ENCODE data around the gene MTA1. TPM values are rescaled to one million over a fixed set of nuclear protein-coding genes. Genes with fewer than 3 reads are reported as not detected.

The MTA1 gene
- total and polyA plus RNA-seq, 4 donors: 16.9 to 111 (median 78.4) TPM

DNA sequence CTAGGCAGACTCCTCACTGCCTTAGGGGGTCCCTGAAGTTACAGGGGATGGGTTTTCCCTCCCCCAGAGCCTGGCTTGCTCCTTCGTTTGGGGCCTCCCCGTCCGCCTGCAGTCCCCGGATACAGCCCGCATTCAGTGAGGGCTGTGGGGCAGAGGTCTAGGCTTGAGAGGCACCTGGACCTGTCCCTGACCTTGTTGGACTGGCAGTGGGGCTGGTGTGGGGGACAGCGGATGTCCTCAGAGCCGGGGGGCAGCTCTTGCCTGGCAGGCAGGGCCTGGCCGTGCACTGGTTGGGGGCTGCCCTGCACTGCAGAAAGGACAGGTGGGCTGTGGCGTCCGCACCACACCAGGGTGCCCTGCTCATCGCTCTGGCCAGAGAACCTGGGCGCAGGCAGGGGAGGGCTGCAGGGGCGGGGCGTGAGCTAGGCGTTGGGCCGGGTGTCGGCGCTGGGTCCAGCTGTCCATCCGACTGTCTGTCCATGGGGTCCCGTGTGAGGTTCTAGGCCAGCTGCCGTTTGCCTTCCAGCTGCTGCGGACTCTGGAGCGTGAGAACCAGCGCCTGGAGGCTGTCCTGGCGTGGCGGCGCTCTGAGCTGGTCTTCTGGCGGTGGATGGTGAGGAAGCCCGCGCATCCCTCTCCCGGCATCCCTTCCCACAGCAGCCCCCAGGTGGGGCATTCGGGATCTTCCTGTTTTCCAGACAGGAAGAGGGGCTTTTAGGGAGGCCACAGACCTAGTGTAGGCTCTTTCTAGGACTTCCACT is 77.4 kb downstream of the MTA1 start:
- Histone ChIP-seq H3K9me3 (ENCODE audit: control insufficient read depth, low read length) (no peaks in the 10 kb centered on the region), H3K36me3 (ENCODE audit: control insufficient read depth in 1 of 2, insufficient read depth in 2 of 2, low read length in 1 of 2) (no peaks in the 10 kb centered on the region), H3K27ac (ENCODE audit: low read depth in 1 of 2, low read length in 2 of 2) (no peak overlapping the region), H3K4me3 (ENCODE audit: low read length in 2 of 2) (no peak overlapping the region), H3K4me1 (ENCODE audit: control insufficient read depth in 1 of 2, insufficient read depth in 2 of 2, low read length in 2 of 2) (no peaks in the 10 kb centered on the region), H3K27me3 (ENCODE audit: control insufficient read depth in 1 of 2, insufficient read depth in 2 of 2, low read length in 1 of 2) (no peaks in the 10 kb centered on the region)
- 95% methylated on average over 32 of the region's 32 CpGs for WGBS, 2 donors
- DNase-seq: peak; percentile 43 to 76
- no peak for ATAC-seq (ENCODE audit: low FRiP score)
- intact Hi-C loops (cut with DNase I): no loop called here

- H3K9me3 ChIP-seq (ENCODE audit: control insufficient read depth, low read length): no peaks in the 10 kb centered on the region
- 95% methylated on average over 31 of the region's 31 CpGs for WGBS, 2 donors
- no peaks in the 10 kb centered on the region for H3K4me1 ChIP-seq (ENCODE audit: control insufficient read depth in 1 of 2, insufficient read depth in 2 of 2, low read length in 2 of 2)
- peak; percentile 45 to 77 for DNase-seq
- intact Hi-C loops (cut with DNase I): no loop called here
- no peaks in the 10 kb centered on the region for H3K27me3 ChIP-seq (ENCODE audit: control insufficient read depth in 1 of 2, insufficient read depth in 2 of 2, low read length in 1 of 2)
- no peak for ATAC-seq (ENCODE audit: low FRiP score)
- H3K4me3 ChIP-seq (ENCODE audit: low read length in 2 of 2): no peak overlapping the region
- H3K27ac ChIP-seq (ENCODE audit: low read depth in 1 of 2, low read length in 2 of 2): no peak overlapping the region
- H3K36me3 ChIP-seq (ENCODE audit: control insufficient read depth in 1 of 2, insufficient read depth in 2 of 2, low read length in 1 of 2): no peaks in the 10 kb centered on the region
Observed at GRCh38 chr14:105497671-105498429, 78.2 kb downstream of the MTA1 start.

DNA sequence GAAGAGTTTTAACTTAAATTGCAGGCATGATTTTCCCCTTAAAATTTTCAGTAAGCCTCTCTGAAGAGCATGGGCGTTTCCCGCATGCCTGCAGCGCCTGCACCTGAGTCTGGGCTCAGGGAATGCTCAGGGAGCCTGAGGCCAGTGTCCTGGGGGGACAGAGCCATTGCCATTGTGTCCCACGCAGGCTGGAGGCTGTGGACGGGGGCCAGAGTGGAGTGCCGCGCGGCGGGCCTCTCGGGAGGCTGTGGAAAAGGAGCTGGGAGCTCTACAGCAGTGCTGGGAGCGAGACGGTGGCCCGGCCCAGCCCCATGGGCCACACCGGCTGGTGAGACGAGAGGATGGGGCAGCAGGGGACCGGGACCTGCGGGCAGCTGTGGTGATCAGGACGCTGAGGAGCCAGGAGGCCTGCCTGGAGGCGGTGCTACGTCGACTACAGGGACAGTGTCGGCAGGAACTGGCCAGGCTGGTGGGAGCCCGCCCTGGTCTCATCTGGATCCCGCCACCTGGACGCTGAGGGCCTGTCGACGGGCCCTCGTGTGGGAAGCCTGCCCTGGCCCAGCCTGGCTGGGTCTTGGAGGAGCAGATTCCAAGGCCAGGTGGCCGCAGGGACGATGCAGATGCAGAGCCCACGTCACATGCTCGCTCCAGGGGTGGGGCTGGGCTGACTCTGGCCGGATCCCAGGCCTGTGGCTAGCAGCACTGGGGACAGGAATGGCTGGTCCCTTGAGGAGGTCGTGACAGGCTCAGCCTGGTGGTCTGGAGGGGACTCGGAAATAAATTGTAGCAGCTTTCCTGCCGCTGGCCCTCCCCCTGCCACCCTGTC is 79.0 kb downstream of the MTA1 start:
- no peak overlapping the region for H3K27ac ChIP-seq (ENCODE audit: low read depth in 1 of 2, low read length in 2 of 2)
- H3K27me3 ChIP-seq (ENCODE audit: control insufficient read depth in 1 of 2, insufficient read depth in 2 of 2, low read length in 1 of 2): no peaks in the 10 kb centered on the region
- intact Hi-C loops (cut with DNase I): no loop called here
- H3K36me3 ChIP-seq (ENCODE audit: control insufficient read depth in 1 of 2, insufficient read depth in 2 of 2, low read length in 1 of 2): no peaks in the 10 kb centered on the region
- ATAC-seq (ENCODE audit: low FRiP score) (no peak), DNase-seq (peak; percentile 47 to 75)
- no peak overlapping the region for H3K4me3 ChIP-seq (ENCODE audit: low read length in 2 of 2)
- no peaks in the 10 kb centered on the region for H3K9me3 ChIP-seq (ENCODE audit: control insufficient read depth, low read length)
- H3K4me1 ChIP-seq (ENCODE audit: control insufficient read depth in 1 of 2, insufficient read depth in 2 of 2, low read length in 2 of 2): no peaks in the 10 kb centered on the region
- 91 to 93% methylated on average over 36 of the region's 36 CpGs for WGBS, 2 donors

GRCh38 chr14:105499256-105500035 is 79.8 kb downstream of the MTA1 start:
- H3K27me3 ChIP-seq (ENCODE audit: control insufficient read depth in 1 of 2, insufficient read depth in 2 of 2, low read length in 1 of 2): no peaks in the 10 kb centered on the region
- WGBS, 2 donors: 75 to 82% methylated on average over 26 to 27 of the region's 27 CpGs
- no peak overlapping the region for H3K27ac ChIP-seq (ENCODE audit: low read depth in 1 of 2, low read length in 2 of 2)
- H3K9me3 ChIP-seq (ENCODE audit: control insufficient read depth, low read length): no peaks in the 10 kb centered on the region
- H3K36me3 ChIP-seq (ENCODE audit: control insufficient read depth in 1 of 2, insufficient read depth in 2 of 2, low read length in 1 of 2): no peaks in the 10 kb centered on the region
- ATAC-seq (ENCODE audit: low FRiP score): no peak
- H3K4me3 ChIP-seq (ENCODE audit: low read length in 2 of 2): no peak overlapping the region
- intact Hi-C loops (cut with DNase I): no loop called here
- peak; percentile 31 to 75 for DNase-seq
- no peaks in the 10 kb centered on the region for H3K4me1 ChIP-seq (ENCODE audit: control insufficient read depth in 1 of 2, insufficient read depth in 2 of 2, low read length in 2 of 2)

- intact Hi-C loops (cut with DNase I): no loop called here
- Histone ChIP-seq H3K4me1 (ENCODE audit: control insufficient read depth in 1 of 2, insufficient read depth in 2 of 2, low read length in 2 of 2) (no peaks in the 10 kb centered on the region), H3K27me3 (ENCODE audit: control insufficient read depth in 1 of 2, insufficient read depth in 2 of 2, low read length in 1 of 2) (no peaks in the 10 kb centered on the region), H3K4me3 (ENCODE audit: low read length in 2 of 2) (no peak overlapping the region), H3K27ac (ENCODE audit: low read depth in 1 of 2, low read length in 2 of 2) (no peak overlapping the region), H3K9me3 (ENCODE audit: control insufficient read depth, low read length) (no peaks in the 10 kb centered on the region), H3K36me3 (ENCODE audit: control insufficient read depth in 1 of 2, insufficient read depth in 2 of 2, low read length in 1 of 2) (no peaks in the 10 kb centered on the region)
- peak in 1 of 2 donors; percentile 34 for DNase-seq
- ATAC-seq (ENCODE audit: low FRiP score): no peak
- WGBS, 2 donors: 84 to 88% methylated on average over 19 to 21 of the region's 21 CpGs
Observed at GRCh38 chr14:105500036-105500725, 80.6 kb downstream of the MTA1 start.

DNA sequence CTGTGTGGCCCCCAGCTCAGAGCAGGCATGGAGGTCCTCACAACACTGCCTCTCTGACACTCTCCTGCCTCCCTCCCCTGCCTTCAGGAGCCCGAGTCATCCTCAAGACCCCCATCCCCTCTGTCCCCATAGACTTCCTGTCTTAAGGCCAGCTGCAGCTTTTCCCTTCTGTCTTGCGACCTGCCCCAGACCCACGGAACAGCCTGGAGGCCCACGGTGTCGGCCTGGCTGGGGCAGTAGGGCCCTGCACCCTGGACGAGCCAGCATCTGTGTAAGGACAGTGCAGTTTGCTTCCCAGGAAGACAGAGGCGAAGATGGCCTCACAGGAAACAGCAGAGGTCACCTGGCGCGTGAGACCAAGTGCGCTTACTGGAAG is 81.1 kb downstream of the MTA1 start:
- ATAC-seq (ENCODE audit: low FRiP score) (no peak), DNase-seq (peak; percentile 35 to 68)
- H3K27ac ChIP-seq (ENCODE audit: low read depth in 1 of 2, low read length in 2 of 2): no peak overlapping the region
- no peak overlapping the region for H3K4me3 ChIP-seq (ENCODE audit: low read length in 2 of 2)
- H3K36me3 ChIP-seq (ENCODE audit: control insufficient read depth in 1 of 2, insufficient read depth in 2 of 2, low read length in 1 of 2): no peaks in the 10 kb centered on the region
- no peaks in the 10 kb centered on the region for H3K9me3 ChIP-seq (ENCODE audit: control insufficient read depth, low read length)
- no peaks in the 10 kb centered on the region for H3K27me3 ChIP-seq (ENCODE audit: control insufficient read depth in 1 of 2, insufficient read depth in 2 of 2, low read length in 1 of 2)
- intact Hi-C loops (cut with DNase I): no loop called here
- WGBS, 2 donors: 76 to 87% methylated on average over 10 of the region's 10 CpGs
- no peaks in the 10 kb centered on the region for H3K4me1 ChIP-seq (ENCODE audit: control insufficient read depth in 1 of 2, insufficient read depth in 2 of 2, low read length in 2 of 2)

GRCh38 chr14:105501504-105502291 is 82.1 kb downstream of the MTA1 start:
- no peak for ATAC-seq (ENCODE audit: low FRiP score)
- peak; percentile 26 to 73 for DNase-seq
- Histone ChIP-seq H3K27me3 (ENCODE audit: control insufficient read depth in 1 of 2, insufficient read depth in 2 of 2, low read length in 1 of 2) (no peaks in the 10 kb centered on the region), H3K36me3 (ENCODE audit: control insufficient read depth in 1 of 2, insufficient read depth in 2 of 2, low read length in 1 of 2) (no peaks in the 10 kb centered on the region), H3K4me1 (ENCODE audit: control insufficient read depth in 1 of 2, insufficient read depth in 2 of 2, low read length in 2 of 2) (no peaks in the 10 kb centered on the region), H3K9me3 (ENCODE audit: control insufficient read depth, low read length) (no peaks in the 10 kb centered on the region), H3K4me3 (ENCODE audit: low read length in 2 of 2) (no peak overlapping the region), H3K27ac (ENCODE audit: low read depth in 1 of 2, low read length in 2 of 2) (no peak overlapping the region)
- WGBS, 2 donors: 88 to 90% methylated on average over 13 of the region's 13 CpGs
- intact Hi-C loops (cut with DNase I): no loop called here

Data from aorta (tissue), 5 donors.